OCI-M2 (cell line): Measurements from ENCODE around the gene SEMA3B.
"Not testable (repeated sequence)": the region's sequence is repeated elsewhere in the genome, so short reads cannot be mapped to it uniquely, and the experiment has no call there.

Experiments used
- DNase-seq: peaks from one replicate; lab custom pipeline; 2025; ENCODE audit not compliant: unreplicated experiment; lab: John Stamatoyannopoulos, UW

The SEMA3B gene

GRCh38 chr3:50271314-50271936 is 2.5 kb downstream of the SEMA3B start:
- no peak for DNase-seq

- not testable (repeated sequence) for DNase-seq
Observed at GRCh38 chr3:50272538-50272910, 3.6 kb downstream of the SEMA3B start.

GRCh38 chr3:50272911-50273688 is 4.2 kb downstream of the SEMA3B start:
- DNase-seq: peak; percentile 47

- no peak for DNase-seq
Observed at GRCh38 chr3:50273689-50274065, 4.7 kb downstream of the SEMA3B start.

GRCh38 chr3:50274371-50275104 is 5.6 kb downstream of the SEMA3B start:
- DNase-seq: no peak

GRCh38 chr3:50275141-50275995 is 6.4 kb downstream of the SEMA3B start:
- DNase-seq: no peak

- DNase-seq: no peak
Observed at GRCh38 chr3:50275996-50276761, 7.2 kb downstream of the SEMA3B start.

- no peak for DNase-seq
Observed at GRCh38 chr3:50276762-50277101, 7.8 kb downstream of the SEMA3B start.

- DNase-seq: no peak
Observed at GRCh38 chr3:50278123-50278879, 9.4 kb downstream of the SEMA3B start.

GRCh38 chr3:50278880-50279224 is 9.9 kb downstream of the SEMA3B start, which contains the start of gene LSMEM2:
Gene LSMEM2 (plus strand): TSS chr3:50279087. CDS start chr3:50279114, 27 bp downstream.
- DNase-seq: no peak

- no peak for DNase-seq
Observed at GRCh38 chr3:50279255-50280016, 10.5 kb downstream of the SEMA3B start.

- not testable (repeated sequence) for DNase-seq
Observed at GRCh38 chr3:50284121-50284520, 15.2 kb downstream of the SEMA3B start.

GRCh38 chr3:50286322-50287227 is 17.6 kb downstream of the SEMA3B start:
- DNase-seq: no peak

GRCh38 chr3:50287262-50287661 is 18.3 kb downstream of the SEMA3B start:
- no peak for DNase-seq

GRCh38 chr3:50288387-50289007 is 19.6 kb downstream of the SEMA3B start:
- no peak for DNase-seq

- DNase-seq: no peak
Observed at GRCh38 chr3:50289130-50289529, 20.2 kb downstream of the SEMA3B start.

- DNase-seq: no peak
Observed at GRCh38 chr3:50290161-50290641, 21.3 kb downstream of the SEMA3B start.
